ENCODE measurements around the gene IYD.

The IYD gene

GRCh38 chr6:150452428-150453243 lies 83.8 kb downstream of the IYD start:
- DNase-seq (ENCODE audit: low read depth) = peak; percentile 49
- TF ChIP-seq CTCF (conservative IDR thresholded peaks at IDR 0.05; ENCODE audit: low read depth, low read length) = no peak
- H3K4me3 ChIP-seq (ENCODE audit: low read length) = no peak overlapping the region

GRCh38 chr6:150453357-150453756 lies 84.5 kb downstream of the IYD start:
- no peak overlapping the region for H3K4me3 ChIP-seq (ENCODE audit: low read length)
- DNase-seq (ENCODE audit: low read depth) = no peak
- TF ChIP-seq CTCF (conservative IDR thresholded peaks at IDR 0.05; ENCODE audit: low read depth, low read length) = no peak
